ENCODE results near the gene RELB.

The RELB gene

DNA sequence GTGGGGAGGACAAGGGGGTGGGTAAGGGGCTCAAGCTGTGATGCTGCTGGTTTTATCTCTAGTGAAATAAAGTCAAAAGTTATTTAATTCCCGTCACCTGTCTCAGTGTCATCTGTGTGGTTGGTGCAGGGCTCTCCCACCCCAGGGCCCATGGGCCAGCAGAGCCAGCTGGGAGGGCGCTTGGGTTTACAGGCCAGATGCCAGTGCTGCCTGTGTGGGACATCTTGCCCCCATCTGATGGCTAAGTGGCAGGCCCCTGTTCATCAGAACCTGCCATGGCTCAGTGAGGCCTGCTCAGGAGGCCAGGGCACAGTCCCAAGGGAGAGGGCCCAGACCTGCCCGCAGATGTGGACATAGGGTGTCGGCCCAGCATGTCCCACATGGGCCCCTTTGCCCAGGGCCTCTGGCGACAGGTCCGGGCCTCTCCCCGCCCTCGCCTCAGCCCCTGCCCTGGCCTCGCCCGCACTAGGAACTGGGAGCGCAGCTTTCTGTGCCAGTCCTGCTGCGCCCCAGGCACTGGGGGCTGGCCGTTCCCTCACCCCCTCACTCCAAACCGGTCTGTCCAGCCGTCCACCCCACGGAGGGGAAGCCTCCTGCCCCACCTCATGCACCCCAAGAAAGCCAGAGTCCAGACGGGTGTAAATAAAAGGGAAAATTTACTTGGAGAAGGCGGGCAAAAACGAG lies 69.7 kb downstream of the RELB start:
- in situ Hi-C loops (cut with MboI; ENCODE audit: low sequenced_read_pairs, unreplicated experiment): no loop called here
- TF ChIP-seq, protein P1, sequence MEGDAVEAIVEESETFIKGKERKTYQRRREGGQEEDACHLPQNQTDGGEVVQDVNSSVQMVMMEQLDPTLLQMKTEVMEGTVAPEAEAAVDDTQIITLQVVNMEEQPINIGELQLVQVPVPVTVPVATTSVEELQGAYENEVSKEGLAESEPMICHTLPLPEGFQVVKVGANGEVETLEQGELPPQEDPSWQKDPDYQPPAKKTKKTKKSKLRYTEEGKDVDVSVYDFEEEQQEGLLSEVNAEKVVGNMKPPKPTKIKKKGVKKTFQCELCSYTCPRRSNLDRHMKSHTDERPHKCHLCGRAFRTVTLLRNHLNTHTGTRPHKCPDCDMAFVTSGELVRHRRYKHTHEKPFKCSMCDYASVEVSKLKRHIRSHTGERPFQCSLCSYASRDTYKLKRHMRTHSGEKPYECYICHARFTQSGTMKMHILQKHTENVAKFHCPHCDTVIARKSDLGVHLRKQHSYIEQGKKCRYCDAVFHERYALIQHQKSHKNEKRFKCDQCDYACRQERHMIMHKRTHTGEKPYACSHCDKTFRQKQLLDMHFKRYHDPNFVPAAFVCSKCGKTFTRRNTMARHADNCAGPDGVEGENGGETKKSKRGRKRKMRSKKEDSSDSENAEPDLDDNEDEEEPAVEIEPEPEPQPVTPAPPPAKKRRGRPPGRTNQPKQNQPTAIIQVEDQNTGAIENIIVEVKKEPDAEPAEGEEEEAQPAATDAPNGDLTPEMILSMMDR (IDR thresholded peaks at IDR 0.05; ENCODE audit: borderline replicate concordance, control extremely low read depth, extremely low read depth, insufficient read depth, missing control alignments): no peak
- no peak for DNase-seq (ENCODE audit: low spot score)

DNA sequence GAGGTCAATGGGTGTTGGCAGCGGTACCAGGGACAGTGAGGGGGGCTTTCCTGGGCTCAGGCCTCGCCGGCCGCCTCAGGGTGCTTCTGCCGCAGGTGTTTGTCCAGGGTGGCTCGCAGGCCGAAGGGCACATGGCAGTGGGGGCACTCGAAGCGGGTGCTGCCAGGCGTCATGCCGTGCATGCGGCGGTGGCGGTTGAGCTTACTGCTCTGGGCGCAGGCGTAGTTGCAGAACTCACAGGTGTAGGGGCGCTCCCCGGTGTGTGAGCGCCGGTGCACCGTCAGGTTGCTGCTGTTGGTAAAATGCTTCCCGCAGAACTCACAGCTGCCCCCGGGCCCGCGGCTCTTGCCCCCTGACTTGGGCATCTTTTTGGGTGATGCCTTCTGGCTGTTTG lies 70.3 kb downstream of the RELB start:
- TF ChIP-seq, protein P1 (IDR thresholded peaks at IDR 0.05; ENCODE audit: borderline replicate concordance, control extremely low read depth, extremely low read depth, insufficient read depth, missing control alignments): no peak
- in situ Hi-C loops (cut with MboI; ENCODE audit: low sequenced_read_pairs, unreplicated experiment): no loop called here
- no peak for DNase-seq (ENCODE audit: low spot score)

DNA sequence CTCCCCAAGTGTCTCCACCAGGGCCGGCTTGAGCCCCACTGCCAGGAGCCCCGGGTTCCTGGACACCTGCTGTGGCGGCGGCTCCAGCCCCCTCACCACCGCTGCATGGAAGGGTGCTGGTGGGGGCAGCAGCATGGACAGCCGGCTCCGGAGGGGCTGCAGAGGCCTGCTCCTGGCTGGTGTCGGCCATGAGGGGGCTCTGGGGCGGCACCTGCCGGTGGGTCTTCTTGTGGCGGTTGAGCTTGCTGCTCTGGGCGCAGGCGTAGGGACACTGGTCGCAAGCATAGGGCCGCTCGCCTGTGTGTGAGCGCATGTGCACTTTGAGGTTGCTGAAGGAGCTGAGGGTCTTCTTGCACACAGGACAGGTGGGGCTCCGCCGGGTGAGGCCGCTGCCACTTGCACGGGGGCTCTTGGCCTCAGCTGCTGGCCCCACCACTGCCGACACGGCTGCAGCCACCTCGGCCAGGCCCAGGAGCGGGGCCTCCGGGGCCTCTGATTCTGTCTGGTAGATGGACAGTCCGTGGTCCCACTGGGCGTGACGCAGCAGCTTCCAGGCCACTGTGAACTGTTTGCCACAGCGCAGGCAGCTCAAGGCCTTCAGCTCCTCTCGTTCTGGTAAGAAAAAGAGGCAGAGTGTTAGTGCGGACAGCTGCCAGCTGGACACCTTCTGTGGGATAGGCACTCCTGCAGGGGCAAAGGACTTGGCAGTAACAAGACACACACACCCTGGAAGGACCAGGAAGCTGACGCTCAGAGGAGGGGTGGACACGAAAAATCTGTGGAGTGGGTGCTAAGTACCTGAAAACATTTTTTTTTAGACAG lies 70.9 kb downstream of the RELB start:
- in situ Hi-C loops (cut with MboI; ENCODE audit: low sequenced_read_pairs, unreplicated experiment): no loop called here
- no peak for DNase-seq (ENCODE audit: low spot score)
- TF ChIP-seq, protein P1 (IDR thresholded peaks at IDR 0.05; ENCODE audit: borderline replicate concordance, control extremely low read depth, extremely low read depth, insufficient read depth, missing control alignments): no peak

DNA sequence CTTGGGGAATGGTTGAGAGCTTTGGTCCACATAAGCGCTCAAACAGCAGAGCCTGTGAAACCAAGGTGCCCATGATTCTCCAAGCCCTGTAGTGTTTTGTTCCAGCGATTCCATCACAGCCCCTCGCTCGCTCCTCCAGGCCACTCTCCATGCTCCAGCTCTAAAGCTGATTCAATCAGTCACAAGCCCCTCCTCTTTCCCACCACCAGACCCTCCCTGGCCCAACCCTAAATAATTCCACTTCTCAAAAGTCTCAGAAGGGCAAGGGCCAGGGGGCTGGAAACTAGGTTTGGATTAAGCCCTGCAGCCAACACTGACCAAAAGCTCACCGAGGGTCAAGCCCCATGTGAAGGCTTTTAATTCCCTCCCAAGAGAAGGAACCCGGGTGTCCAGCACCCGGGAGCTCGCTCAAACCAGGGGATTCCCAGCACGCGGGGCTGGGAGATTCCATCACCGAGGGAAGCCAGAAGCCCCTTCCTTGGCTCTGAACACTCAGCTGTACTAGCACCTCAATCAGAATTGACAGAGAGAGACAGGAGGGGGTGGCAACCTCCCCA lies 73.6 kb downstream of the RELB start:
- DNase-seq (ENCODE audit: low spot score): no peak
- TF ChIP-seq, protein P1 (IDR thresholded peaks at IDR 0.05; ENCODE audit: borderline replicate concordance, control extremely low read depth, extremely low read depth, insufficient read depth, missing control alignments): no peak
- in situ Hi-C loops (cut with MboI; ENCODE audit: low sequenced_read_pairs, unreplicated experiment): no loop called here

DNA sequence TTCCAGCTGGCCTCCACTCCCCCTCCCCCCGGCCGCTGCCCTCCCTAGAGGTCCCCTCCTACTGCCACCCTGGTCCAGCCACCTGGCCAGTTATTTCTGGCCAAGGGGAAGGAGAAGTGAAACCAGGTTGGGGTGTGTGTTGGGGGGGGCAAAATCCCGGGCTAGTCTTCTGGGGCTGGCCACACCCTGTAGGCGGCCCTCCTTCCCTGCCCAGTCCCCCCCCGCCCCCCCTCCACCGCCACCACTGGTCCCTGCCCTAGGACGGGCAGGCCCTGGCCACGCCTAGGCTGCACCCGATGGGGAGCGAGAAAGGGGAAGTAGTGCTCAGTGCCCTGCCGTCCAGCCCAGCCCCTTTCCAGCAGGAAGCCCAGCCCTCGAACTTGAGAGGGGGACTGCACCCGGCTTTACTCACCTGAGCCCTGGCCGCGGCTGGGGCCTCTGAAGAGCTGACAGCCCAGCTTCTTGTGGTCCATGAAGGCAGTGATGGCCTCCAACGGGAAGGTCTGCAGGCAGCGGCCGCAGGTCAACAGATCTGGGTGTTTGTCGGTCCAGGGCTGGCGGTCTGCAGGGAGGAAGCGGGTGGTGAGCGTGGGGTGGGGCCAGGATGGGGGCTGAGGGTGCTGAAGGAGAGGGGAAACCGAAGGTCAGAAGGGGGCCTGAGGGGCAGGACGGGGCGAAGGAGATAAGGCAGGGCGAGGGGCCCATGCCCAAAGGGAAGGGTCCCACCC lies 74.2 kb downstream of the RELB start:
- in situ Hi-C loops (cut with MboI; ENCODE audit: low sequenced_read_pairs, unreplicated experiment): no loop called here
- TF ChIP-seq, protein P1 (IDR thresholded peaks at IDR 0.05; ENCODE audit: borderline replicate concordance, control extremely low read depth, extremely low read depth, insufficient read depth, missing control alignments): no peak
- DNase-seq (ENCODE audit: low spot score): peak; percentile 97
